ENCODE results near the gene PMPCA. TPM values are rescaled to one million over a fixed set of nuclear protein-coding genes. Genes with fewer than 3 reads are reported as not detected.

PMPCA gene
- total RNA-seq, 2 experiments from 2014 or later = 108 to 112 TPM

DNA sequence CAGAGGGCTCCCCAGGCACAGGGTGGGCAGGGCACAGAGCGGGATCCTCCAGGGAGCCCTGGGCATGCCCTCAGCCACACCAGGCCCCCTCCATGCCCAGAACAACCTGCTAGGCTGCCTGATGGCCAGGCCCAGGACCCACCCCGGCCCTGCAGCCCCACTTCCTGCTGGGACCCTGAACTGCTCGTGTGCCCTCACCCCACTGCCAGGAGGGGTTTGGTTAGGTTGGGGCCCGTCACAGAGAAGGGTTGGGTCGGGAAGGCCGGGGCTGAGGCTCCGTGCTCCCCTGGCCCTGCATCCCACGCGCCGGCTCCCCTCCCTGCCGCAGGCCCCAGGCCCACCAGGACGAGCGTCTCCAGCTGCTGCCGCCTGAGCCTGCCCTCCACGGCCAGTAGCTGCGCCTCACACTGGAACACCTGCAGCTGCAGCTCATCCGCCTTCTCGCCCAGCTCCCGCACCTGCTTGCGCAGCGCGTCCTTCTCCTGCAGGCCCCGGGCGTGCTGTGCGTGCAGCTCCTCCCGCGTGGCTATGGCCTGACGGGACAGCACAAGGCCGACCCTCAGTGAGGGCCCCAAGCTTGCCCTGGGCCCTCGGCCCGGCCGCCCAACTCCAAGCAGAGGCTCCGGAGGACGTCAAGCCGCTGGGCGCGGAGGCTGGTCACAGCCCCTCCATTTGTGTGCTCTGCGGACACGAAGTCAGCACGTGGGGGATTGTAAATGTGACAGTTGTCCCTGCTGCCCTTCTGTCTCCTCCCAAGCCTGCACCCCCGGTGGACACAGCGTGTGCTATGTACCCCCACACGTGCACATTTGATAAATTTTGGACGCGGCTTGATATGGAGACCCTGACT is 42.9 kb upstream of the PMPCA start:
- Mint-ChIP-seq H3K4me1 (ENCODE audit: low read depth) (peaks cover 7% of the 10 kb centered on the region), H3K27ac (no peak overlapping the region), H3K27me3 (no peaks in the 10 kb centered on the region), H3K4me3 (no peak overlapping the region), H3K9me3 (no peaks in the 10 kb centered on the region), H3K36me3 (no peaks in the 10 kb centered on the region)
- POLR2A ChIA-PET = interaction anchor here (1.1 kb wide), 1 partner anchor 17 kb away, joined by 4 read pairs; no protein-coding TSS in a partner anchor
- intact Hi-C loops (cut with micrococcal nuclease) = no loop called here
- no peak for DNase-seq
- CTCF ChIA-PET = interaction anchor here (1.5 kb wide), 1 partner anchor 8 kb away, joined by 3 read pairs; no protein-coding TSS in a partner anchor

DNA sequence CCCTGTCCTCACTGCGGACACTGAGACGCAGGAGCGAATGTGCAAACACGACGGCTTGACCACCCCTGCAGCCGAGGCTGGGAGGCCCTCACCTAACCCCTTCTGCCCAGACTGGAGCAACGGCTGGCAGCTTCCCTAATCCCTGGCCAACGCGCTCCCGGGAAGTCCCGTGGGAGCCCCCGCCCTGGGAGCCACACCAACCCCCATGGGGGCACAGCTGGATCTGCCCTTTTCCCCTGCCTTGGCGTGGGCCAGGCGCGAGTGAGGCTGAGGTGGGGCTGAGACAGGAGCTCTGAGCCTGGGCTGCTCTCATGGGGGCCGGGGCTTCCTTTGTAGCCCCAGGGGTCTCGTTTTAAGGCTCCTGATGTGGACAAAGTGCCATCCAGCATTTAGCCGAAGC is 42.3 kb upstream of the PMPCA start:
- peaks cover 3% of the 10 kb centered on the region for H3K4me1 Mint-ChIP-seq (ENCODE audit: low read depth)
- CTCF ChIA-PET = no interaction called here
- H3K27ac Mint-ChIP-seq = no peak overlapping the region
- DNase-seq = no peak
- H3K27me3 Mint-ChIP-seq = no peaks in the 10 kb centered on the region
- H3K36me3 Mint-ChIP-seq = no peaks in the 10 kb centered on the region
- no peaks in the 10 kb centered on the region for H3K9me3 Mint-ChIP-seq
- intact Hi-C loops (cut with micrococcal nuclease) = no loop called here
- POLR2A ChIA-PET = no interaction called here
- H3K4me3 Mint-ChIP-seq = no peak overlapping the region

DNA sequence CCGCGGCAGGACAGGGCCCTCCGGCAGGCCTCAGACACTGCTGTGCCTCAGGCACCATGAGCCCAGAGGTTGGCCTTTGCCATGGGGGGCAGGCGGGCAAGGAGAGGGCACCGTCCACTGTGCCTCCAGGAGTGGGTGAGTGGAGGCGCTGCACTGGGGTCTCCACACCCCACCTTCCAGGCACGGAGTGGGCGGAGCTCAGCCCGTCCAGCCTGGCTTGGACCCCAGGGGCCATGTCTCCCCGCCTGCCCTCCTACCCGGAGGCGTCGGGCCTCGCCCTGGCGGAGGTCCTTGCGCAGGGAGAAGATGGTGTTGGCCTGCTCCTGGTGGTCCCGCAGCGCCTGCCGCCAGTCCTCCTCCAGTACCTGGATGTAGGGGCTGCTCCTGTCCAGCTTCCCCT is 40.4 kb upstream of the PMPCA start:
- CTCF ChIA-PET = no interaction called here
- no peaks in the 10 kb centered on the region for H3K27me3 Mint-ChIP-seq
- POLR2A ChIA-PET = no interaction called here

DNA sequence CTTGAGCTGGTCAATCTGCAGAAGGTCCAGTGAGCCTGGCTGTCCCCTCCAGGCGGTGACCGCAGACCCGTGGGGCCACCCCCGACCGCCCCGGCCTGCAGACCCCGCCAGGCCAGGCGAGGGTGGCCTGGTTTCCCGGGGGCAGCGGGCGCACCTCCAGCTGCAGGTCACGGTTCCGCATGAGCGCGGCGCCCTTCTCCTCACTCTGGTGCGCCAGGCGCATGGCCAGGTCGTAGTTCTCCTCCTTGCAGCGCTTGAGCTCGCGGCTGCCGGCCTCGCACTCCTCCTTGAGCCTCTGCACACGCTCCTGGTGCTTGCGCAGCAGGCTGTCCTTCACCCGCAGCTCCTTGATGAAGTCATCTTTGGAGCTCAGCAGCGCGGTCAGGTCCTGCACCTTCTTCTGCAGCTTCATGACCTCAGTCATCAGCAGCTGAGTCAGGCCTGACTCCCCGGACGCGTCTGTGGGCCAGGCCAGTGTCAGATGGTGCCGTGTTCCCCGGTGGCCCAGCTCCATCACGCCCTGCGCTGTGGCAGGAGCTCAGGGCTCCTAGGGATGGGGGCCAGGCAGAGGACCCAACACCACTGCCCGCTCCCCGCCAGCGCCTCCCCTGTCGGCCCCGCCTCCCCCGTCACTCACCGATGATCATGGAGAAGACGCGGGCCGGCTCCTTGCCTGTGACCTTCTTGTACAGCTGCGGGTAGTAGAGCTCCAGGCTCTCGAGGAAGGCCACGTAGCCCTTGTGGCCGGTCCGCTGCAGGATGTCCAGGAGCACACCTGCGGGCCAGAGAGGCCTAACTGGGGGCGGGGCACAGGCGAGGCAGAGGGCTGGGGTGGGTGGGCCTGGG is 39.5 kb upstream of the PMPCA start:
- Mint-ChIP-seq H3K4me3 (no peak overlapping the region), H3K27me3 (no peaks in the 10 kb centered on the region), H3K9me3 (no peaks in the 10 kb centered on the region), H3K27ac (no peak overlapping the region), H3K4me1 (ENCODE audit: low read depth) (no peaks in the 10 kb centered on the region), H3K36me3 (peaks cover 4% of the 10 kb centered on the region)
- CTCF ChIA-PET = no interaction called here
- intact Hi-C loops (cut with micrococcal nuclease) = no loop called here
- no peak for DNase-seq
- POLR2A ChIA-PET = no interaction called here

More for the DNA sequence above, 40.4 kb upstream of the PMPCA start:
- DNase-seq = no peak
- Mint-ChIP-seq H3K27ac (no peak overlapping the region), H3K4me3 (no peak overlapping the region), H3K4me1 (ENCODE audit: low read depth) (no peaks in the 10 kb centered on the region), H3K9me3 (no peaks in the 10 kb centered on the region), H3K36me3 (no peaks in the 10 kb centered on the region)
- intact Hi-C loops (cut with micrococcal nuclease) = no loop called here

DNA sequence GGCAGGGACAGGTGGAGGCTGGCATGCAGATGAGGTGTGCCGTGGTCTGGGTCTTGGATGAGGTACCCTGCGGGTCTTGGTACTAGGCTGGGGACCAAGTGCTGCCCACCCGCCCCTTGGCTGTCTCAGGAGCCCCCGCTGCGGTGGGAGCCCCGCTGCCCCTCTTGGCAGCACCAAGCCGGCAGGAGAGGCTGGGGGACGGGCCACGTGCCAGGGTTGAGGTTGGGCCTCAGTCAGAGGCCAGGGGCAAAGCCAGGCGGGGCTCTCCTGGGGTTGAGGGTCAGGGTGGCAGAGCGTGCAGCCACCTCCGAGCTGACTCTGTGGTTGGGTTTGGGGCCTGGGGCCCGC is 39.0 kb upstream of the PMPCA start:
- Mint-ChIP-seq H3K9me3 (no peaks in the 10 kb centered on the region), H3K27me3 (no peaks in the 10 kb centered on the region), H3K4me1 (ENCODE audit: low read depth) (no peaks in the 10 kb centered on the region), H3K36me3 (peaks cover 4% of the 10 kb centered on the region), H3K4me3 (no peak overlapping the region), H3K27ac (no peak overlapping the region)
- intact Hi-C loops (cut with micrococcal nuclease) = no loop called here
- DNase-seq = no peak
- CTCF ChIA-PET = no interaction called here
- POLR2A ChIA-PET = no interaction called here

DNA sequence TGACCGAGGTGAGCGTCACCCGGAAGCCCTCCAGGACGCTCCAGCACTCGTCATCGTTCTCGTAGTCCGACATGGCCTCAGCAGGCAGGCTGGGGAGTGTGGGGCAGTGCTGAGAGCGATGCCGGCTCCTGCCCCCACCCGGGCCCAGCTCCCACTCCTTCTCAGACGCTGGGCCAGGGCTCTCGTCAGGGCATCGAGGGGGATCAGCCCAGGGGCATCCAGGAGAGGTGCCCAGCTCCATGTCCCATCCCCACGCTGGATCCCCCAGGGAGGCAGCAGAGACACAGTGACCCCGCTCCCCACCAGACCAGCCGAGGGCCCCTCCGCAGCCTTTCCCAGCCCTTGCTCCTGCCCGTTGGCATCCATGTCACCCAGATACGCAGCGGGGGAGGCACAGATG is 38.5 kb upstream of the PMPCA start:
- H3K9me3 Mint-ChIP-seq = no peaks in the 10 kb centered on the region
- H3K27ac Mint-ChIP-seq = no peak overlapping the region
- ChIA-PET POLR2A (no interaction called here), CTCF (no interaction called here)
- H3K4me1 Mint-ChIP-seq (ENCODE audit: low read depth) = no peaks in the 10 kb centered on the region
- intact Hi-C loops (cut with micrococcal nuclease) = no loop called here
- H3K36me3 Mint-ChIP-seq = peaks cover 4% of the 10 kb centered on the region
- no peaks in the 10 kb centered on the region for H3K27me3 Mint-ChIP-seq
- DNase-seq = no peak
- H3K4me3 Mint-ChIP-seq = no peak overlapping the region

DNA sequence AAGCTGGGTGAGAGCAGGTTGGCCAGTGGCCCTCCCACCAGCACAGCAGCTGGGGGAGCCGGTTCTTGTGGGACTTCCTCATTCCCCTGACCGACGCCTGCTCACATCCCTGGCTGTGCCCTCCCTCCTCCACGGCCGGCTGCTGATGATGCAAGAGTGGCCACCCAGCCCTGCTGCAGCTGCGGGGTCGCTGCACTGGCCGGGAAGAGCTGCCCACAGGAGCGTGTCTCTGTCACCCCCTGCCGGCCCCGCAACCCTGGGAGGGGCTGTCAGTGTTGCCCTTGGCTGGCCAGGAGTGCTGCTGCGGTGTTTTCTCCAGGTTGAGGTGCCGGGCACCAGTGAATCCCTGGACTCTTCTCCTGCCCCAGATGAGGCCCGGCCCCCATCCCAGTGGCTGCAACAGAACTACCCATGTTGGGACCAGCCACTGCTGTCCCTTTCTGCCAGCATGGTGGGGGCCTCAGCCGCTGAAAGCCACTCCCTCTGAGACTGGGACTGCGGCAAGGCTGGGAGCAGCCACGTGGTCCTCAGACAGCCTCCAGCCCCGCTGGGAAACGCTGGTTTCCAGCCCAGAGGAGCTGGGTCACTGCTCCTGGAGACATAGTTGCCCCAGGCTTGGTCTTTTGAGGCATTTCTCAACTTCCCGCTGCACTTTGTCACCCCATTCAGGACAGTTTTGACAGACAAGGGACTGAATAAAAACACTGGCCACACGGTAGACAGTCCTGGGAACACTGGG is 37.7 kb upstream of the PMPCA start:
- Mint-ChIP-seq H3K4me3 (no peak overlapping the region), H3K27ac (no peak overlapping the region)

DNA sequence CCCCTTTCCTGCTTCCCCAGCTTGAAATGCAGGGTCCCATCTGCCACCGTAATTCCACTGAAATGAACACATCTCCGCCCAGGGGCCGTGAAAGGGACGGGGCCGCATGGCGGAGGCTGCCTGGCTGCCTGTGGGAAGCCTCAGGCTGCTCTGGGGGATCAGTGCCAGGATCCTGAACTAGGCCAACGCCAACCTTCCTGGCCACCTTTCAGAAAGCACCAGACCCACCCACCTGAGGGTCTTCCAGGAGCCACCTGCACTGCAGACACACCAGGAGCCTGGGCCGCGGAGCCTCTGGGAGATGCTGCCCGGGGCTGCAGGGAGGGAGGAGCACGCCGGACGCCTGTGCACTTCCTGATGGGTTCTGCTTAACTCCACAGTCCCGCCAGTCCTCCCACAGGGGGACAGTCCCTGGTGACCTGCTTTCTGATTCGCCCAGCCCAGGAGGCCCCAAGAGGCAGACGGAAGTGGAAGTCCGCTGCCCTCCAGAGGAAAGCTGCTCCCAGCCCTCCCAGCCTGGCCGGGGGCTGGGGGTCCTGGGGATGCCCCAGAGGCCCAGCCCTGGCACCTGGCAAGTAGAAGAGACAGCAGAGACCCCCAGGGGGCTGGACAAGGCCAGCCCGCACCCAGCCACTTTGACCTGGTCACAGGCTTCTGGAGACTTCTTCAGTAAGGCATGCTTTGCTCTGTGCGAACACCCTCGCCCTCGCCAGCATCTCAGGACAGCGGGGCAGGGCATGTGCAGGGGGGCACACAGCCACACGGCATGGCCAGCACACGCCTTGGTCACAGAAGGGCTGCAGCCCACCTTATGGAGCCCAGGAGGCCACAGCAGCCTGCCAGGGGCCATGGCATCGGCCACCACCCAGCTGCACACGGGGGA is 36.9 kb upstream of the PMPCA start, which contains the start of gene CARD9:
Gene CARD9, minus strand, starts transcription at position 370 of the 883 bp plus-strand sequence. CDS start 1,591 bp downstream, outside the sequence.
- Mint-ChIP-seq H3K36me3 (peaks cover 4% of the 10 kb centered on the region), H3K4me1 (ENCODE audit: low read depth) (no peaks in the 10 kb centered on the region), H3K9me3 (no peaks in the 10 kb centered on the region), H3K27ac (no peak within 1 kb of the TSS), H3K27me3 (no peaks in the 10 kb centered on the region), H3K4me3 (no peak within 1 kb of the TSS)
- intact Hi-C loops (cut with micrococcal nuclease) = no loop called here
- DNase-seq = no peak
- POLR2A ChIA-PET = no interaction called here
- CTCF ChIA-PET = no interaction called here

More for the DNA sequence above, 37.7 kb upstream of the PMPCA start:
- Mint-ChIP-seq H3K27me3 (no peaks in the 10 kb centered on the region), H3K4me1 (ENCODE audit: low read depth) (no peaks in the 10 kb centered on the region), H3K9me3 (no peaks in the 10 kb centered on the region), H3K36me3 (peaks cover 4% of the 10 kb centered on the region)
- DNase-seq = no peak
- POLR2A ChIA-PET = no interaction called here
- intact Hi-C loops (cut with micrococcal nuclease) = no loop called here
- CTCF ChIA-PET = interaction anchor here (0.7 kb wide), 1 partner anchor 10 kb away, joined by 3 read pairs; no protein-coding TSS in a partner anchor

DNA sequence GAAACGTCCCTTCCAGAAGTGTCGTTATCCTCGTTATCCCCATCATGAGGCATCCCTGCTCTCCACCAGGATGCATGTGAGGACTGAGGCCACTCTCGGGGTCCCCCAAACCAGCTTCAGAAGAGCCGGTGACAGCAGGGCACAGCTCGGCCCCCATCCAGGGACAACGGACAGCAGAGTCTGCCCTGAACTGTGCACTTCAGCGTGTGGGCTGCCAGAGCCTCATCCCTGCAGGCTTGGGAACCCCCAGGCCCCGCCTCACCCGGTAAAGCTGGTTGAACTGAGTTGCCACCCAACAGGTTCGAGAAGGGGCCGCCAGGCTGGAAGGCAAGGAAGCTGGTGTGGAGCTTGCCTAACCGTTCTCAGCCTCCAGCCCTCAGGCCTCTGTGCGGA is 36.3 kb upstream of the PMPCA start:
- CTCF ChIA-PET = interaction anchor here (1.3 kb wide), 1 partner anchor 11 kb away, joined by 3 read pairs; no protein-coding TSS in a partner anchor
- no peak overlapping the region for H3K4me3 Mint-ChIP-seq

DNA sequence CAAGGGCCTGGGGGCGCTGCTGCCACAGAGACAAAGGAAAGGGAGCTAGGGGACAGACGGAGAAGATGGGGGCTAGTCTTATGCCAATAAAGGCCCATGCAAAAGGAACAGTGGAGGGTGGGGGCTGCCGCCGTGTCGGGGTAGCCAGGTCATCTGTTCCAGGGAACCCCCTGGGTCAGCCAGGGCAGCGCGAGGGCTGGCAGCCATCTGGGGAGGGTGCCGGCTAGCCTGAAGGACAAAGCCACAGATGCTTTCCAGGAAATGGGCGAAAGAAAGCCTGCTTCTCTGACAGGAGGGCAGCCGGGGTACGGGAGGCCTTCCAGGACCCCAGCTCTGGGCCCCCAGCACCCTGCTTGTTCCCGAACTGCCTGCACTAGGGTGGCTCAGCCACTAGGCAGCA is 35.4 kb upstream of the PMPCA start:
- DNase-seq = no peak
- POLR2A ChIA-PET = interaction anchor here (1.3 kb wide), 1 partner anchor 11 kb away, joined by 4 read pairs; the partner anchor contains the start of gene DNLZ
- intact Hi-C loops (cut with micrococcal nuclease) = no loop called here
- Mint-ChIP-seq H3K4me3 (no peak overlapping the region), H3K27ac (no peak overlapping the region), H3K36me3 (peaks cover 4% of the 10 kb centered on the region), H3K4me1 (ENCODE audit: low read depth) (no peaks in the 10 kb centered on the region), H3K9me3 (no peaks in the 10 kb centered on the region), H3K27me3 (no peaks in the 10 kb centered on the region)
- CTCF ChIA-PET = interaction anchor here (1.3 kb wide), 2 partner anchors 9 to 12 kb away, joined by 3 read pairs; no protein-coding TSS in a partner anchor

More for the DNA sequence above, 36.3 kb upstream of the PMPCA start:
- Mint-ChIP-seq H3K27ac (no peak overlapping the region), H3K4me1 (ENCODE audit: low read depth) (no peaks in the 10 kb centered on the region), H3K9me3 (no peaks in the 10 kb centered on the region), H3K27me3 (no peaks in the 10 kb centered on the region), H3K36me3 (peaks cover 4% of the 10 kb centered on the region)
- intact Hi-C loops (cut with micrococcal nuclease) = no loop called here
- POLR2A ChIA-PET = interaction anchor here (1.3 kb wide), 1 partner anchor 10 kb away, joined by 4 read pairs; the partner anchor contains the start of gene DNLZ
- DNase-seq = no peak

DNA sequence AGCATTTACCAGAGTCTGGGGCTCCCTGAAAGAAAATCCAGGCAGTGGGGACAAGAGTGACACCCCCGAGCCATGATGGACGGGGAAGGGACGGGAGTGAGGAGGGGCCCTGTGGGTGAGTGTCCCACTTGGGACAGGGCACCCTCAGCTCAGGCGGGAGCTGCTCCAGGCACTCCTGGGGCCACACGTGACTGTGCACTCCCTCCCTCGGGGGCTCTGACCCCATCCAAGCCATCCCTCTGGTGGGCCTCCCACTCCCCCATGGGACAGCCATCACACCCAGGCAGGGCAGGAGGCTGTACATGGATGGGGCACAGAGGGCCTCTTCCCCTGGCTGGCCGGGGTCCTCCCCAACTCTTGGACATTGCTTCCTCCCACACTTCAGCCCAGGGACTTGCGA is 34.0 kb upstream of the PMPCA start:
- no peaks in the 10 kb centered on the region for H3K27me3 Mint-ChIP-seq
- no peaks in the 10 kb centered on the region for H3K9me3 Mint-ChIP-seq
- H3K27ac Mint-ChIP-seq = no peak overlapping the region
- ChIA-PET CTCF (interaction anchor here (1.7 kb wide), 1 partner anchor 15 kb away, joined by 4 read pairs; no protein-coding TSS in a partner anchor), POLR2A (no interaction called here)
- DNase-seq = no peak
- intact Hi-C loops (cut with micrococcal nuclease) = no loop called here
- no peak overlapping the region for H3K4me3 Mint-ChIP-seq
- H3K36me3 Mint-ChIP-seq = peaks cover 4% of the 10 kb centered on the region
- H3K4me1 Mint-ChIP-seq (ENCODE audit: low read depth) = no peaks in the 10 kb centered on the region

Measured in activated CD4-positive, alpha-beta memory T cell treated with anti-CD3 and anti-CD28 coated beads for 36 hours (primary cell).